Tibial nerve (tissue), 4 donors: ENCODE data around the gene MINK1.

Experiments used
- EP300 ChIP-seq, 2 donors: sonication (generic); formaldehyde crosslinking; IDR thresholded peaks; one replicate each; pipeline ENCODE4 v1.6.1; 2017; ENCODE audit warnings: antibody characterized with exemption in 2 of 2, mild to moderate bottlenecking in 1 of 2
- POLR2A ChIP-seq, 2 donors: fragments of 450-650 bp; IDR thresholded peaks; one replicate each; pipeline ENCODE4 v1.6.1; 2017; ENCODE audit warnings: antibody characterized with exemption in 2 of 2, mild to moderate bottlenecking in 2 of 2, moderate library complexity in 2 of 2
- TF ChIP-seq, protein P1 (sequence below), 5 experiments: fragments of 200-600 bp in 3 of 5; fragments of 450-650 bp in 2 of 5; sonication (generic) in 3 of 5; IDR thresholded peaks; one replicate each; pipeline ENCODE4 v1.5.1; 2016 to 2019; ENCODE audit warnings: antibody characterized with exemption in 5 of 5, mild to moderate bottlenecking in 3 of 5, moderate library complexity in 2 of 5

DNA sequence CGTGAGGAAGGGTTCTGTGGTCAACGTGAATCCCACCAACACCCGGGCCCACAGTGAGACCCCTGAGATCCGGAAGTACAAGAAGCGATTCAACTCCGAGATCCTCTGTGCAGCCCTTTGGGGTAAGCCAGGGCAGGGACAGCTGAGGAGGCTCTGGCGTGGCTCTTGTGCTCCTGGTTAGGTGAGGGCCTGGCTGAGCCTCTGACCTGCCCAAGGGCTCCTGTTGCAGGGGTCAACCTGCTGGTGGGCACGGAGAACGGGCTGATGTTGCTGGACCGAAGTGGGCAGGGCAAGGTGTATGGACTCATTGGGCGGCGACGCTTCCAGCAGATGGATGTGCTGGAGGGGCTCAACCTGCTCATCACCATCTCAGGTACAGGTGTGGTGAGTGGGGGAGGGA, 62.0 kb downstream of the MINK1 start:
- TF ChIP-seq, protein P1, sequence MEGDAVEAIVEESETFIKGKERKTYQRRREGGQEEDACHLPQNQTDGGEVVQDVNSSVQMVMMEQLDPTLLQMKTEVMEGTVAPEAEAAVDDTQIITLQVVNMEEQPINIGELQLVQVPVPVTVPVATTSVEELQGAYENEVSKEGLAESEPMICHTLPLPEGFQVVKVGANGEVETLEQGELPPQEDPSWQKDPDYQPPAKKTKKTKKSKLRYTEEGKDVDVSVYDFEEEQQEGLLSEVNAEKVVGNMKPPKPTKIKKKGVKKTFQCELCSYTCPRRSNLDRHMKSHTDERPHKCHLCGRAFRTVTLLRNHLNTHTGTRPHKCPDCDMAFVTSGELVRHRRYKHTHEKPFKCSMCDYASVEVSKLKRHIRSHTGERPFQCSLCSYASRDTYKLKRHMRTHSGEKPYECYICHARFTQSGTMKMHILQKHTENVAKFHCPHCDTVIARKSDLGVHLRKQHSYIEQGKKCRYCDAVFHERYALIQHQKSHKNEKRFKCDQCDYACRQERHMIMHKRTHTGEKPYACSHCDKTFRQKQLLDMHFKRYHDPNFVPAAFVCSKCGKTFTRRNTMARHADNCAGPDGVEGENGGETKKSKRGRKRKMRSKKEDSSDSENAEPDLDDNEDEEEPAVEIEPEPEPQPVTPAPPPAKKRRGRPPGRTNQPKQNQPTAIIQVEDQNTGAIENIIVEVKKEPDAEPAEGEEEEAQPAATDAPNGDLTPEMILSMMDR (IDR thresholded peaks at IDR 0.05) = no peak
- no peak for TF ChIP-seq POLR2A (IDR thresholded peaks at IDR 0.05)
- no peak for TF ChIP-seq EP300 (IDR thresholded peaks at IDR 0.05)
